ENCODE results near the gene DNAL1.

DNAL1 gene

DNA sequence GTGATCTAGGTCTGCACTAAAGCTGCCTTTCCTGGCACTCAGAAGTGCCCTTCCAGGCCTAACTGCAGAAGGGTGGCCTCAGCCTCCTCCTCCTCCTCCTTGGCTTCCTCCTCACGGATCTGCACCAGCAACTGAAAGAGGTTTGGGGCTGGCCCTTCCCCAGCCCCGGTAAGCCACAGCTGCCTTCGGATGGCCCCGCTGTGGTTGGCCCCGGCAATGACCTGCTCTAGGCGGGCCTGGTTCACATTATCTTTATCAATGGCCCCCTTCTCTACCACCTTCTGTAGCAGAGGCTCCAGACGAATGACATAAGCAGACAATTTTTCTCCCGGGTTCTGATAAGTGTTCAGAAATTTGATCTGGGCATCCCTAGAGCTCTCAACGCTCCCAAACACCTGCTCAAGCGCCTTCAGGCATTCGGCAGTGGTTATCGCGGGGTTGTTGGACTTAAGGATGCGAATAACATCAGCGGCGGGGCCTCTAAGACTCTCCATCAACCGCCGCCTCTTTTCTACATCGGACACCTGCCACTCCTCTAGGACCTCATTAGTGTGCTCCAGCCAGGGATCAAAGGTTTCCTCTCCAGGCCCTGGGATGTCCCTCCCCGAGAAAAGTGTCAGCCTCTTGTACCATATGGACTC lies 67.9 kb downstream of the DNAL1 start:
- peak overlapping the region; percentile 71 for H3K4me3 ChIP-seq (ENCODE audit: low read depth, low read length, poor library complexity, severe bottlenecking)
- peak overlapping the region; percentile 13 for H3K27ac ChIP-seq (ENCODE audit: low read depth, low read length, poor library complexity, severe bottlenecking)
- H3K79me2 ChIP-seq (ENCODE audit: insufficient read depth, low read length): no peaks in the 10 kb centered on the region
- TF ChIP-seq EZH2 (IDR thresholded peaks at IDR 0.05; ENCODE audit: borderline replicate concordance, low read length): no peak
- H3K9ac ChIP-seq (ENCODE audit: low read length): peak overlapping the region; percentile 81
- H3K4me2 ChIP-seq (ENCODE audit: low read length): peak overlapping the region; percentile 88
- no peaks in the 10 kb centered on the region for H3K9me2 ChIP-seq (ENCODE audit: low read depth, low read length)
- H3F3A ChIP-seq (ENCODE audit: insufficient read depth, low read length): peaks cover 16% of the 10 kb centered on the region
- peaks cover 20% of the 10 kb centered on the region; the same call in 1 of the 2 replicates for H3K36me3 ChIP-seq (ENCODE audit: insufficient read depth, low read length)
- H3K4me1 ChIP-seq (ENCODE audit: insufficient read depth, low read length, severe bottlenecking): peaks cover 26% of the 10 kb centered on the region
- H3K9me3 ChIP-seq (ENCODE audit: low read length): no peaks in the 10 kb centered on the region
- H4K20me1 ChIP-seq (ENCODE audit: insufficient read depth, low read length): no peaks in the 10 kb centered on the region
- no peak overlapping the region for H2AFZ ChIP-seq (ENCODE audit: low read length)
- H3K27me3 ChIP-seq (ENCODE audit: insufficient read depth, low read length): no peaks in the 10 kb centered on the region

DNA sequence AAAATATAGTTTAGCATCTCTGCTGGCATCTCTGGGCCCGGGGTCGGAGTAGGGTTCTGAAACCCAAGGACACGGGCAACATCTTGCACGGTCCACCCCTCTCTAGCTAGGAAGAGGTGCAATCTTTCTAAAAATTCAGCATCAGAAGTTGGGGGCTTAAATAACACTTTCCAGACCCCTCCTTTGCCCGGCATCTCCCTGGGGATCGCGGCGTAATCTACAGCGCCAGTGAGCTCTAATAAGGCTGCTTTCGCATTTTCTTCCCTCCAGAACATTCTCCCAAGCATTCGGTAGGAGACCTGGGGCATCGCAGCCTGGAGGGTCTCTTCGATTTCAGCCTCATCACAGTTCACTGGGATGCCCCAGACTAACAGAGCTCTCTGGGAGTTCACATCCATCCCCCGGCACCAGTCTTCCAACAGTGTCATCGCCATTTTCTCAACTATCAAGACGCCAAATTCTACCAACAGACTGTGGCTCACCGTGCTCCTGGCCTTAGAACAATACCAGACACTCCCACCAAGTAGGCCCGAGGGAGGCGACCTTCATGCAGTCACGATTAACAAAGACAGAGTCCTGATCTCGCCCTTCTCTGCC lies 68.5 kb downstream of the DNAL1 start:
- Histone ChIP-seq H3K27me3 (ENCODE audit: insufficient read depth, low read length) (no peaks in the 10 kb centered on the region), H3K4me1 (ENCODE audit: insufficient read depth, low read length, severe bottlenecking) (peaks cover 26% of the 10 kb centered on the region), H3F3A (ENCODE audit: insufficient read depth, low read length) (peaks cover 16% of the 10 kb centered on the region), H4K20me1 (ENCODE audit: insufficient read depth, low read length) (no peaks in the 10 kb centered on the region), H3K9ac (ENCODE audit: low read length) (peak overlapping the region; percentile 81), H3K9me2 (ENCODE audit: low read depth, low read length) (no peaks in the 10 kb centered on the region), H3K4me2 (ENCODE audit: low read length) (peak overlapping the region; percentile 88), H3K36me3 (ENCODE audit: insufficient read depth, low read length) (peaks cover 27% of the 10 kb centered on the region), H3K4me3 (ENCODE audit: low read depth, low read length, poor library complexity, severe bottlenecking) (peak overlapping the region; percentile 71), H3K27ac (ENCODE audit: low read depth, low read length, poor library complexity, severe bottlenecking) (peak overlapping the region; percentile 52), H3K79me2 (ENCODE audit: insufficient read depth, low read length) (no peaks in the 10 kb centered on the region), H3K9me3 (ENCODE audit: low read length) (no peaks in the 10 kb centered on the region), H2AFZ (ENCODE audit: low read length) (no peak overlapping the region)
- TF ChIP-seq CTCF (IDR thresholded peaks at IDR 0.05; ENCODE audit: low read length) (no peak), EZH2 (IDR thresholded peaks at IDR 0.05; ENCODE audit: borderline replicate concordance, low read length) (no peak)

- Histone ChIP-seq H3K36me3 (ENCODE audit: insufficient read depth, low read length) (peaks cover 32% of the 10 kb centered on the region), H2AFZ (ENCODE audit: low read length) (no peak within 1 kb of the TSS), H3K27me3 (ENCODE audit: insufficient read depth, low read length) (no peaks in the 10 kb centered on the region), H4K20me1 (ENCODE audit: insufficient read depth, low read length) (no peaks in the 10 kb centered on the region), H3K4me2 (ENCODE audit: low read length) (peak within 1 kb of the TSS; percentile 88), H3K9ac (ENCODE audit: low read length) (peak within 1 kb of the TSS; percentile 81), H3K4me1 (ENCODE audit: insufficient read depth, low read length, severe bottlenecking) (peaks cover 26% of the 10 kb centered on the region), H3F3A (ENCODE audit: insufficient read depth, low read length) (peaks cover 16% of the 10 kb centered on the region), H3K27ac (ENCODE audit: low read depth, low read length, poor library complexity, severe bottlenecking) (peak within 1 kb of the TSS; percentile 52), H3K4me3 (ENCODE audit: low read depth, low read length, poor library complexity, severe bottlenecking) (peak within 1 kb of the TSS; percentile 71), H3K9me2 (ENCODE audit: low read depth, low read length) (no peaks in the 10 kb centered on the region), H3K79me2 (ENCODE audit: insufficient read depth, low read length) (no peaks in the 10 kb centered on the region), H3K9me3 (ENCODE audit: low read length) (no peaks in the 10 kb centered on the region)
- no peak for TF ChIP-seq EZH2 (IDR thresholded peaks at IDR 0.05; ENCODE audit: borderline replicate concordance, low read length)
- TF ChIP-seq CTCF (IDR thresholded peaks at IDR 0.05; ENCODE audit: low read length): no peak
Observed at GRCh38 chr14:73713803-73714655, 69.2 kb downstream of the DNAL1 start, which contains the start of gene PNMA1. Gene PNMA1 (minus strand): TSS chr14:73714384. CDS start chr14:73713639, 745 bp downstream.
